Stimulated activated CD4-positive, alpha-beta T cell treated with anti-CD3 and anti-CD28 coated beads, Interleukin-12 subunit alpha, Interleukin-12 subunit beta, amount 100 ng/mL, for 48 hours (primary cell): ENCODE data around the gene TARS1.
"Not testable (repeated sequence)": the region's sequence is repeated elsewhere in the genome, so short reads cannot be mapped to it uniquely, and the experiment has no call there.

Experiments used
- DNase-seq, 3 donors: peaks; one replicate each; pipeline ENCODE4 v3.0.0-alpha.2; 2020; ENCODE audit warnings: low read depth in 2 of 3, low spot score in 1 of 3

The TARS1 gene

GRCh38 chr5:33487236-33487635 lies 46.5 kb downstream of the TARS1 start:
- no peak for DNase-seq

GRCh38 chr5:33488558-33489355 lies 48.0 kb downstream of the TARS1 start:
- no peak for DNase-seq

GRCh38 chr5:33489481-33490067 lies 48.8 kb downstream of the TARS1 start:
- no peak for DNase-seq

- no peak for DNase-seq
These were observed 49.4 kb downstream of the TARS1 start for GRCh38 chr5:33490071-33490665.

- no peak for DNase-seq
These were observed 51.2 kb downstream of the TARS1 start for GRCh38 chr5:33491941-33492340.

GRCh38 chr5:33494466-33494865 lies 53.7 kb downstream of the TARS1 start:
- no peak for DNase-seq

- no peak for DNase-seq
These were observed 60.5 kb downstream of the TARS1 start for GRCh38 chr5:33501260-33501659.

GRCh38 chr5:33501899-33502298 lies 61.1 kb downstream of the TARS1 start:
- DNase-seq, result no peak

GRCh38 chr5:33504570-33504969 lies 63.8 kb downstream of the TARS1 start:
- DNase-seq, result no peak

- DNase-seq, result no peak
These were observed 66.7 kb downstream of the TARS1 start for GRCh38 chr5:33507426-33507825.

- no peak for DNase-seq
These were observed 68.3 kb downstream of the TARS1 start for GRCh38 chr5:33509036-33509435.

GRCh38 chr5:33513462-33514185 lies 72.9 kb downstream of the TARS1 start:
- no peak for DNase-seq

GRCh38 chr5:33515366-33515765 lies 74.6 kb downstream of the TARS1 start:
- not testable (repeated sequence) for DNase-seq

GRCh38 chr5:33516421-33516820 lies 75.7 kb downstream of the TARS1 start:
- DNase-seq, result no peak
